Measurements from ENCODE around the gene OCRL. TPM values are rescaled to one million over a fixed set of nuclear protein-coding genes. Genes with fewer than 3 reads are reported as not detected.
"Not testable (repeated sequence)": the region's sequence is repeated elsewhere in the genome, so short reads cannot be mapped to it uniquely, and the experiment has no call there.

The OCRL gene
- total and polyA plus RNA-seq, 2 experiments from 2014 or later: 10.6 to 17.2 TPM

GRCh38 chrX:129565046-129565650 lies 25.1 kb downstream of the OCRL start:
- no peak for TF ChIP-seq EZH2 (IDR thresholded peaks at IDR 0.05; ENCODE audit: insufficient read depth, poor library complexity, severe bottlenecking)
- no peak for TF ChIP-seq EZH2phosphoT487 (IDR thresholded peaks at IDR 0.05; ENCODE audit: insufficient read depth, low read depth)
- Histone ChIP-seq H3K36me3 (ENCODE audit: low read depth) (peaks cover 22% of the 10 kb centered on the region; the same call in 1 of the 2 replicates), H3K9me3 (ENCODE audit: low read depth) (no peaks in the 10 kb centered on the region), H3K27me3 (replicated peaks; ENCODE audit: insufficient read depth) (no peaks in the 10 kb centered on the region), H3K79me2 (ENCODE audit: insufficient read depth) (no peaks in the 10 kb centered on the region), H3K9me2 (ENCODE audit: insufficient read depth) (no peaks in the 10 kb centered on the region), H3K4me1 (ENCODE audit: insufficient read depth) (peaks cover 4% of the 10 kb centered on the region), H3K4me3 (no peak overlapping the region), H4K20me1 (ENCODE audit: insufficient read depth) (no peaks in the 10 kb centered on the region), H3K9ac (no peak overlapping the region), H2AFZ (no peak overlapping the region), H3F3A (ENCODE audit: insufficient read depth) (no peaks in the 10 kb centered on the region), H3K4me2 (ENCODE audit: unreplicated experiment) (no peak overlapping the region), H3K27ac (no peak overlapping the region)
- no peak for DNase-seq
- in situ Hi-C loops (cut with MboI): no loop called here
- 59 to 65% methylated on average over 3 of the region's 3 CpGs for WGBS, 2 experiments (ENCODE audit: low coverage in 1 of 2, low lambda C conversion rate in 2 of 2, missing lambda C conversion rate in 2 of 2)

GRCh38 chrX:129566073-129566472 lies 26.0 kb downstream of the OCRL start:
- H3K9me2 ChIP-seq (ENCODE audit: insufficient read depth): no peaks in the 10 kb centered on the region
- H3K27ac ChIP-seq: no peak overlapping the region
- H3K4me2 ChIP-seq (ENCODE audit: unreplicated experiment): no peak overlapping the region
- no peaks in the 10 kb centered on the region for H3K9me3 ChIP-seq (ENCODE audit: low read depth)
- no peaks in the 10 kb centered on the region for H3K79me2 ChIP-seq (ENCODE audit: insufficient read depth)
- peak; percentile 18 for DNase-seq
- 0 to 5% methylated on average over 1 of the region's 1 CpG for WGBS, 2 experiments (ENCODE audit: low coverage in 1 of 2, low lambda C conversion rate in 2 of 2, missing lambda C conversion rate in 2 of 2)
- no peaks in the 10 kb centered on the region for H3K27me3 ChIP-seq (replicated peaks; ENCODE audit: insufficient read depth)
- H4K20me1 ChIP-seq (ENCODE audit: insufficient read depth): no peaks in the 10 kb centered on the region
- in situ Hi-C loops (cut with MboI): no loop called here
- peaks cover 4% of the 10 kb centered on the region for H3K4me1 ChIP-seq (ENCODE audit: insufficient read depth)
- H2AFZ ChIP-seq: no peak overlapping the region
- no peaks in the 10 kb centered on the region for H3F3A ChIP-seq (ENCODE audit: insufficient read depth)
- H3K4me3 ChIP-seq: no peak overlapping the region
- TF ChIP-seq EZH2 (IDR thresholded peaks at IDR 0.05; ENCODE audit: insufficient read depth, poor library complexity, severe bottlenecking): no peak
- TF ChIP-seq EZH2phosphoT487 (IDR thresholded peaks at IDR 0.05; ENCODE audit: insufficient read depth, low read depth): no peak
- no peak overlapping the region for H3K9ac ChIP-seq
- peaks cover 14% of the 10 kb centered on the region; the same call in 1 of the 2 replicates for H3K36me3 ChIP-seq (ENCODE audit: low read depth)

- TF ChIP-seq EZH2phosphoT487 (IDR thresholded peaks at IDR 0.05; ENCODE audit: insufficient read depth, low read depth): no peak
- no peak for TF ChIP-seq EZH2 (IDR thresholded peaks at IDR 0.05; ENCODE audit: insufficient read depth, poor library complexity, severe bottlenecking)
These were observed 28.3 kb downstream of the OCRL start for GRCh38 chrX:129568349-129568748.

GRCh38 chrX:129572422-129572821 lies 32.4 kb downstream of the OCRL start:
- Histone ChIP-seq H3K27me3 (replicated peaks; ENCODE audit: insufficient read depth) (no peaks in the 10 kb centered on the region), H3K4me1 (ENCODE audit: insufficient read depth) (no peaks in the 10 kb centered on the region; the same call in 1 of the 2 replicates), H3K9me2 (ENCODE audit: insufficient read depth) (no peaks in the 10 kb centered on the region), H3K4me3 (no peak overlapping the region), H3K36me3 (ENCODE audit: low read depth) (peaks cover 7% of the 10 kb centered on the region; the same call in 1 of the 2 replicates), H3K27ac (no peak overlapping the region), H3K9me3 (ENCODE audit: low read depth) (no peaks in the 10 kb centered on the region), H3F3A (ENCODE audit: insufficient read depth) (peaks cover 5% of the 10 kb centered on the region), H3K79me2 (ENCODE audit: insufficient read depth) (no peaks in the 10 kb centered on the region), H4K20me1 (ENCODE audit: insufficient read depth) (no peaks in the 10 kb centered on the region), H3K4me2 (ENCODE audit: unreplicated experiment) (no peak overlapping the region), H3K9ac (no peak overlapping the region), H2AFZ (no peak overlapping the region)
- TF ChIP-seq EZH2 (IDR thresholded peaks at IDR 0.05; ENCODE audit: insufficient read depth, poor library complexity, severe bottlenecking) (no peak), EZH2phosphoT487 (IDR thresholded peaks at IDR 0.05; ENCODE audit: insufficient read depth, low read depth) (no peak)
- 4 to 28% methylated on average over 2 of the region's 2 CpGs for WGBS, 2 experiments (ENCODE audit: low coverage in 1 of 2, low lambda C conversion rate in 2 of 2, missing lambda C conversion rate in 2 of 2)
- no peak for DNase-seq
- in situ Hi-C loops (cut with MboI): no loop called here

More at GRCh38 chrX:129568349-129568748, 28.3 kb downstream of the OCRL start:
- Histone ChIP-seq H3F3A (ENCODE audit: insufficient read depth) (no peaks in the 10 kb centered on the region), H4K20me1 (ENCODE audit: insufficient read depth) (no peaks in the 10 kb centered on the region), H3K9ac (no peak overlapping the region), H3K4me1 (ENCODE audit: insufficient read depth) (peaks cover 4% of the 10 kb centered on the region), H3K27me3 (replicated peaks; ENCODE audit: insufficient read depth) (no peaks in the 10 kb centered on the region), H3K36me3 (ENCODE audit: low read depth) (peaks cover 5% of the 10 kb centered on the region; the same call in 1 of the 2 replicates), H3K27ac (no peak overlapping the region), H3K9me3 (ENCODE audit: low read depth) (no peaks in the 10 kb centered on the region), H3K79me2 (ENCODE audit: insufficient read depth) (no peaks in the 10 kb centered on the region), H2AFZ (no peak overlapping the region), H3K4me2 (ENCODE audit: unreplicated experiment) (no peak overlapping the region), H3K4me3 (no peak overlapping the region), H3K9me2 (ENCODE audit: insufficient read depth) (no peaks in the 10 kb centered on the region)
- in situ Hi-C loops (cut with MboI): no loop called here
- 96 to 100% methylated on average over 2 to 3 of the region's 3 CpGs for WGBS, 2 experiments (ENCODE audit: low coverage in 1 of 2, low lambda C conversion rate in 2 of 2, missing lambda C conversion rate in 2 of 2)
- DNase-seq: no peak

GRCh38 chrX:129573652-129574051 lies 33.6 kb downstream of the OCRL start:
- H3F3A ChIP-seq (ENCODE audit: insufficient read depth); H3K4me3 ChIP-seq; H3K9me2 ChIP-seq (ENCODE audit: insufficient read depth); in situ Hi-C loops (cut with MboI); H3K9me3 ChIP-seq (ENCODE audit: low read depth); H4K20me1 ChIP-seq (ENCODE audit: insufficient read depth); H3K27me3 ChIP-seq (replicated peaks; ENCODE audit: insufficient read depth); H3K4me1 ChIP-seq (ENCODE audit: insufficient read depth); H2AFZ ChIP-seq; H3K9ac ChIP-seq; H3K27ac ChIP-seq; H3K36me3 ChIP-seq (ENCODE audit: low read depth); DNase-seq; H3K79me2 ChIP-seq (ENCODE audit: insufficient read depth); H3K4me2 ChIP-seq (ENCODE audit: unreplicated experiment): not testable (repeated sequence)
- WGBS, 2 experiments (ENCODE audit: low coverage in 1 of 2, low lambda C conversion rate in 2 of 2, missing lambda C conversion rate in 2 of 2): 96 to 100% methylated on average over 4 of the region's 4 CpGs
